Stimulated activated CD8-positive, alpha-beta memory T cell treated with anti-CD3 and anti-CD28 coated beads, Interleukin-15, amount 100 ng/mL, for 1 hour (primary cell): Measurements from ENCODE around the gene SLC17A9.
"Not testable (repeated sequence)": the region's sequence is repeated elsewhere in the genome, so short reads cannot be mapped to it uniquely, and the experiment has no call there.

Source experiments
- DNase-seq: peaks from one replicate; pipeline ENCODE4 v3.0.0-alpha.2; 2020; ENCODE audit warnings: low read depth

Gene SLC17A9

DNA sequence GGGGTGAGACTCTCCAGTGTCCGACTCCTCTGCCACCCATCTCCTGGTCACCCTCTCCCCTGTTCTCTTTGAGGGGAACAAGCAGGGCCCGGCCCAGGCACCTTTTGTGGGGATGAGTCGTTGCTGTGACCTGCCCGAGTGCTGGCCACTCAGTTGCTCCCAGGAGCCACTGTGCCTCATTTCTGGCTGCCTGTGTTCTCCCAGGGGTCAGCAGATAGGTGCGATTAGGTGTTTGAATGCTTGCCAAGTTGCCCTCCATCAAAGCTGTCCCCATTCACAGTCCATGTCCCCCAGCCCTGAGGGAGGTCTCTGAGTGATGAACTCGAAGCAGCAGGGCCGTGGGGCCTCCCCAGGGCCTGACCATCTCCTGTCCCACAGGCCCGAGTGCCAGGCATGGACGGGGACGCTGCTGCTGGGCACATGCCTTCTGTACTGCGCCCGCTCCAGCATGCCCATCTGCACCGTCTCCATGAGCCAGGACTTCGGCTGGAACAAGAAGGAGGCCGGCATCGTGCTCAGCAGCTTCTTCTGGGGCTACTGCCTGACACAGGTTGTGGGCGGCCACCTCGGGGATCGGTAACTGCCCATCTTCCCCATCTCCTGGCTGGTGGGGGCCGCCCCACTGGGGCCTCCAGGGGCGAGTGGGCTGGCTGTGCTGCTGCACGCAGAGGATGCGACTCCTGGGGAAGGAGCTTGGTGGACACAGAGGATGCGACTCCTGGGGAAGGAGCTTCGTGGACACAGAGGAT, 4.1 kb downstream of the SLC17A9 start:
- no peak for DNase-seq

DNA sequence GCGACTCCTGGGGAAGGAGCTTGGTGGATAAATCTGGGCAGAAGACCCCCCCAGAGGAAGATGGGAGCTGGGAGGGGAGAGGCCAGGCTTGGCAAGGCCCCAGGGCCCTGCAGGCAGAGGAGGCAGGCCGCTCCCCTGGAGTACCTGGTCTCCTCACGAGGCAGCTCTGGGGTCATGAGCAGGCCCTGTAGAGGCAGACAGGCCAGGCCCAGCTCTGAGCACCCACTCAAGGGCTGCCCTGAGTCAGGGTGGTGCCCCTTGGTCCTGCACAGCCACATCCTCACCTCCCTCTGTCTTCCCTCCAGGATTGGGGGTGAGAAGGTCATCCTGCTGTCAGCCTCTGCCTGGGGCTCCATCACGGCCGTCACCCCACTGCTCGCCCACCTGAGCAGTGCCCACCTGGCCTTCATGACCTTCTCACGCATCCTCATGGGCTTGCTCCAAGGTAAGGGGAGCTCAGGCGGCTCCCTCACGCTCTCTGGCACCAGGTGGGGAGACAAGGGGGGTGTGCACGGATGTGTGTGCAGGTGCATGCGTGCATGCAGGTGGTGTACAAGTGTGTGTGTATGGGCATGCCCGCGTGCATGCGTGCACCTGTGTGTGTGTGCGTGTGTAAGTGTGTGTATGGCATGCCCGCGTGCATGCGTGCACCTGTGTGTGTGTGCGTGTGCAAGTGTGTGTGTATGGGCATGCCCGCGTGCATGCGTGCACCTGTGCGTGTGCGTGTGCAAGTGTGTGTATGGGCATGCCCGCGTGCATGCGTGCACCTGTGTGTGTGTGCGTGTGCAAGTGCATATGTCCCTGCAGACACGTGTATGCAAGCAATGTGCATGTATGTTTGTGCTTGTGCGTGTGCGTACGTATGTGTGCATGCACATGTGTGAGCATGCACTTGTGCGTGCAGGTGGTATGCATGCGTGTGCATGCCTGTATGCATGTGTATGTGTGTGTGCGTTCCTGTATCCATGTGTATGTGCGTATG, 4.9 kb downstream of the SLC17A9 start:
- no peak for DNase-seq

DNA sequence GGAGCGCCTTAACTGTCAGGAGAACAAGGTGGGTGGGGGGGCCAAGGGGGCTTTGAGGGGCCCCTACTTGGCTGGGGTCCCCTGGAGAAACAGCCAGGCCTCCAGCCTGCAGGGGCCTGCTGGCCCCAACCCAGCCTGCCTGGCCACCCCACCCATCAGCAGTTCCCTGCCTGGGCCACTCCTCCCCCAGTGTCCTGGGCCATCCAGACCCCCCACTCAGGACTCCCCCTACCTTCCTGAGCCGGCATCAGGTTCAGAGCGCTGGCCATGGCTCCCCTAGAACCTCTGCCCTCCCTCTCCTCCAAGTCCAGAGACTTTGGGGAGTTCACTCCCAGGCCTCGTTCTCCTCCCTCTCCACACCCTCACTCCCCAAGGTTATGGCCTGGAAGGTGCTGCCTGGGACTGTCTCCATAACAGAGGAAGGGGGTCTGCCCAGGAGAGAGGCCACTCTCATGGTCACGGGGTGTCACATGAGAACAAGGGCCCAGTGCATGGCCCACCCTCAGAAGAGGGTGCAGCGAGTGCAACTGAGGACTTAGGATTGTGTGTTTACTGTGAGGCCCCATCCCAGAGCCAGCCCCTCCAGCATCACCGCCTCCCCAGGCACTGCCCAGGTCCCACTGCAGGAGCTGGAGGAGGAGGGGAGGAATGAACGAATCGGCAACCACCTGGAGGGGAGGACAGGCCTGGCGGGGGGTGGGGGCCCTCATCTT, 6.0 kb downstream of the SLC17A9 start:
- no peak for DNase-seq

DNA sequence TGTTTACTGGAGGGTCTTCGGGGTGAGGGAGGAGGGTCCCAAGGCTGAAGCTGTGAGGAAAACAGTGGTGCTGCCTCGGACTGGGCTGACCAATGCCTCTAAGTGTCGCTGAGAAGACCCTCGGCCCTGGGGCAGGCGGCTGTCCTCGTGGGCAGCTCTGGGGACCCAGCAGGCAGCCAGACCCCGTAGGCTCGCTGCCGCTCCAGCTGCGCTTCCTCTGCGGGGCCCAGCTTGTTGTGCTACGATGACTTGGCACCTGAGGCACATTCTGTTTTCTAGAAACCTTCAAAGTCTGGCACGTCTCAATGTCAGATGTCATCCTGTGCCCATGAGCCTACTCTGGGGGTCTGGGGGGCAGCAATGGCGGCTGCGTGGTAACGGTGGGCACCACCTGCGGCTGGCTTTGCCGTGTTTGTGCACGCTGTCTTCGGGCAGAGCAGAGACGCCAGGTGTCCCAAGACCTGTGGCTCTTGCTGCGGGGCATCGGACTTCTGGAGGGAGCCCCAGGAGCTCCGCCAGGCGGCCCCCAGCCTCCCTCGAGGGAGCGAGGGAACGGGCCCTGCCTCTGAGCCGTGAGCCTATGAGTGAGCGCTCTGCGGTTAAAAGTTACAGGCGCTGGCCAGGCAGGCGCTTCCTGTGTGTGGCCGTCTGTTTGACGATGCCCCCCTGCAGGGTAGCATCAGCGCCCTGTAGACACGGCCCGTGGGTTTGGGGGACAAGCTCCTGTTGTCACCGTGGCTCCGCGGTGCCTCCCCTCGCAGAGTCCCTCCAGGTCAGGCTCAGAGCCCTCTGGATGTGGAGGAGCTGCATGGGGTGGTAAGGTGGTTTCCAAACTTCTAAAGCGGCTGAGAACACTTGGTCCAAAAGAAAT, 6.8 kb downstream of the SLC17A9 start:
- DNase-seq: no peak

DNA sequence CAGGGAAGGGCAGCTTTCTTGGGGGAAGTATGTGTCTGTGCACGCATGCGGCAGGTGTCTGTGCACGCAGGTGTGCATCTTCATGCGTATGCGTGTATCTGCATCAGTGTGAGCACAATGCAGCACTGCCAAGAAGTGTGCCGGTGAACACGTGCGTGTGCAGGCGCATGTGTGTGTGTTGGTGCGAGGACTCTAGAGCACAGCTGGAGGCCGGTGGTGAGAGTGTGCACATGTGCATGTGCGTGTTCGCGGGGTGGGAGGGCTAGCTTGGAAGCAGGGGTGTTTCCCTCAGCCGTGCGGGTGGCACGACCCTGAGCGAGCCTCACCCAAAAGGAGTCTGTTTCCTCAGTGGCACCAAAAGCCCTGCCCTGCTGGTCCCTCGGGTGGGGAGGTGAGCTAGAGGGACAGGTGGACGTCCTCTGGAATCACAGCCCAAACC, 7.5 kb downstream of the SLC17A9 start:
- DNase-seq: no peak

DNA sequence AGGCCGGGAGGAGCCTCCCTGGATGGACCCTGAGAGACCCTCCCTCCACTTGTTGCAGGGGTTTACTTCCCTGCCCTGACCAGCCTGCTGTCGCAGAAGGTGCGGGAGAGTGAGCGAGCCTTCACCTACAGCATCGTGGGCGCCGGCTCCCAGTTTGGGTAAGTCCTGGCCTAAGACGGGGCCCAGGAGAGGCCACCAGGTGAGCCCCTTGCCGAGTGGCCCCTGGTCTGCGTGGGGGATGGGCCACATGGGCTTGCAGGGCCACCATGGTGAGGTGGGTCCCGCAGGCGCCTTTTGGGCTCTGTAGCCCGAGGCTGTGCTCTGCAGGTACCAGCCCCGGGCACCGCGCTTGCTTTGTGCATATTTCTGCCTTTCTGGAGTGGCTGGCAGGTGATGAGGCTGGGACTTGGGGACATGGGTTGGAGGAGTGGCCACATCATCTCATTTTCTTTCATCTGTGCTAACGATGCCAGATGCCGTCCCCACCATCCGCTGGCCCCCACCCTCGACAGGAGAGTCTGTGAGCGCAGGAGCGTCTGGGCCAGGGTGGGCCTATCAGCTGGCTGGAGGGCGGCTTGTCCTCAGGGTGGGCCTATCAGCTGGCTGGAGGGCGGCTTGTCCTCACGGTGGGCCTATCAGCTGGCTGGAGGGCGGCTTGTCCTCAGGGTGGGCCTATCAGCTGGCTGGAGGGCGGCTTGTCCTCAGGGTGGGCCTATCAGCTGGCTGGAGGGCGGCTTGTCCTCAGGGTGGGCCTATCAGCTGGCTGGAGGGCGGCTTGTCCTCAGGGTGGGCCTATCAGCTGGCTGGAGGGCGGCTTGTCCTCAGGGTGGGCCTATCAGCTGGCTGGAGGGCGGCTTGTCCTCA, 8.2 kb downstream of the SLC17A9 start:
- DNase-seq: not testable (repeated sequence)

DNA sequence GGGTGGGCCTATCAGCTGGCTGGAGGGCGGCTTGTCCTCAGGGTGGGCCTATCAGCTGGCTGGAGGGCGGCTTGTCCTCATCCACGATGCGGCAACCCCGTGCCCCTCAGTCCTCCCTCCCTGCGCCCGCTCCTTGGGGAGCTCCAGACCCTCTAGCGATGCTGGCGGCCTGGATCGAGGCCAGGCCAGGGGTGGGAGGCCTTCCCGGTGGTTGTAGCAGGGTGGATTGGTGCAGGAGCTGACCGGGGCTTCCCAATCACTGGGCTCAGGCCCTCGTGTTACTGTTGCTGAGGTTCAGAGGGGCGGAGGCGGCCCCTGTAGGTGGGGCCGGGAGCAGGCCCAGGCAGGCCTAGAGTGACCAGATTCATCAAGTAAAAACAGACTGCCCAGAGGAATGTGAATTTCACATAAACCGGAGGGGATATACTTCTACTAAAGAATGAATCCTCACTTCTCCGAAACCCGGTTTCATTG, 8.8 kb downstream of the SLC17A9 start:
- no peak for DNase-seq

DNA sequence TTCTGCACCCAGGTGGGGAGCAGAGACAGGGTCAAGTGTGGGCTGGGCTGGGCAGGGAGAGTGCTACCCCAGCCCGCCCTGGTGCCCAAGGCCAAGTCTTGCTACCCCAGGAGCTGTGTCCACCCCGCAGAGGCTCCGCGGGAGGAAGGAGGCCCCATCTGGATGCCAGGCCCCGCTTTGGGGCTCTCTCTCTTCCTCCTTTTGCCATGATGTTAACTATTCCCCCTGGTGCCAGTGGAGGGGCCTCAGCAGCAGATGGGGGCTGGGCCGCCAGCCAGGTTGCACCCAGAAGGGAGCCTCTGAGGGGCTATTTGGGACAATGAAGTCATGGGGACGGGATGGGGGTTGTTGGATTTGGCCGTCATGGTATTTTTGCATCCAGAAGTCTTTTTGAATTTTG, 9.3 kb downstream of the SLC17A9 start:
- no peak for DNase-seq

DNA sequence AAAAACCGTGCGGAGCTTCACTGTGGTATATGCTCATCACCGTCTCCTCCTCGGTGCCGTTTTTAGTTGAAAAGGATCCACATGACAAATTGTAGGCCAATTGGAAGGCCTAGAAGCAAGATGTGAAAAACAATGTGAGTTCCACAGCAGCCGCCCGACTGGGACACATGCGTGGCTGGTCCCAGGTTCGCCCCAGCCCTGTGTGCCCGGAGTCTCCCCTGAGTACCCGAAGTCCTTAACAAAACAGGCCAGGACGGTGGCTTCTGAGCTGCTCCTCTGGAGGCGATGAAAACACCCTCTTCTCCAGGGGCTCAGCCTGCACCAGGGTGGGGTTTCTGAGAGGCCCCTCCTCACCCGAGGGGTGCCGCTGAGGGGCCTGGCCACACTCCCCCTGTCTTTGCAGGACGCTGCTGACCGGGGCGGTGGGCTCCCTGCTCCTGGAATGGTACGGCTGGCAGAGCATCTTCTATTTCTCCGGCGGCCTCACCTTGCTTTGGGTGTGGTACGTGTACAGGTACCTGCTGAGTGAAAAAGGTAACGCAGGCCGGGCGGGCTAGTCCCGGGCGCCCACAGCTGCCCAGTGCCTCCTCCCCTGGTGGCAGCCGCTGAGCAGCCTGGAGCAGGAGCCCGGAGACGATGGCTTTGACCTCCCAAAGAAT, 9.8 kb downstream of the SLC17A9 start:
- no peak for DNase-seq

DNA sequence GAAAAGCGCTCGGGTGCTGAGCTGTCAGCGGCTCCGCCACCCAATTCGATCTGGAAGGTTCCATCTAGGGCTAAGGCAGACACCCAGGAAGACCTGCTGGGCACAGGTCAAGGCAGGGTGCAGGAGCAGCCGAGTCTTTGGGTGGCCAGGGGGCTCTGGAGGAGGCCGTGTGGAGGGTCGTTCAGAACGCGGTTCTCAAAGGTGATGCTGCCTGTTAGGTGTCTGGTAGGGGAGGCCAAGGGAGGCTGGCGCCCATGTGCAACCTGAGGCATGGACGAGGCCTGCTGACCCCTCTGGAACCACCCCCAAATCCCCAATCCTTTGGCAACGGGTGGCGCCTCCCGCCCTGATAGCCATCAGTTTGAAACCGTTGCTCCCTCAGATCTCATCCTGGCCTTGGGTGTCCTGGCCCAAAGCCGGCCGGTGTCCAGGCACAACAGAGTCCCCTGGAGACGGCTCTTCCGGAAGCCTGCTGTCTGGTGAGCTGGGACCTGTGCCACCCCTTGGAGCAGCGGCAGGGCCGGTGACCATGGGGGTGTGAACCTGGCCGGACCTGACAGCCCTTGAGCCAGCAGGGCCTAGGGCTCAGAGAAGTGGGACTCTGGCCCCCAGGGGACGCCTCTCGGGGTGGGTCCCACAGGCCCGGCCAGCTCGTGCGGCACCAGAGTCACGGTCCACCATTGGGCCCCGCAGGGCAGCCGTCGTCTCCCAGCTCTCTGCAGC, 10.5 kb downstream of the SLC17A9 start:
- no peak for DNase-seq

DNA sequence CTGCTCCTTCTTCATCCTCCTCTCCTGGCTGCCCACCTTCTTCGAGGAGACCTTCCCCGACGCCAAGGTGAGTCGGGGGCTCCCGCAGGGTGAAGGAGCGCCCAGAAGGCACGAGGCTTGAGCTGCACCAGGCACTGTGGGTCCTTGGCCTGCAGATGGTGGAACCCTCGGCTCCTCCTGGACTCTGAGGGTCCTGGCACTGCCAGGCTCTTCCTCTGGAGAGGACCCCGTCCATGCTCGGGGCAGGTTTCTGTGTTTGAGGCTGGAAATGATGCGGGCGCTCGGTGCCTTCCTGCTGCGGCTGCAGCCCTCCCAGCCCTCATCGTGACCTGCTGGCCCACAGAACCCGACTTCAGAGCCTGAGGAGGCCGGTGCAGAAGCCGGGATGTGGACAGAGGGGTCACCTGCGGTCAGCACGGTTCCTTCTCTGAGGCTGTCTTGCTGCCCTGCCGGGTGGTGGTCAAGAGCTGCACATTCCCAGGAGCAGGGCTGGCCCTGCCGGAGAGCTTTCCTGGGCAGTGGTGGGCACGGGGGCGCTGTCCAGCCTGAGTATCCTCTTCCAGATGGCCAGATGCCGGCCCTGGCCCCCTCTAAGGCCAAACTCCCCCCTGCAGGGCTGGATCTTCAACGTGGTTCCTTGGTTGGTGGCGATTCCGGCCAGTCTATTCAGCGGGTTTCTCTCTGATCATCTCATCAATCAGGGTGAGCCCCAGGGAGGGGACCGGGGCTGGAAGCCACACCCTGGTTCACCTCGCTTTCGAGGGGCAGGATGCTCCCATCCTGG, 11.3 kb downstream of the SLC17A9 start:
- DNase-seq: no peak

DNA sequence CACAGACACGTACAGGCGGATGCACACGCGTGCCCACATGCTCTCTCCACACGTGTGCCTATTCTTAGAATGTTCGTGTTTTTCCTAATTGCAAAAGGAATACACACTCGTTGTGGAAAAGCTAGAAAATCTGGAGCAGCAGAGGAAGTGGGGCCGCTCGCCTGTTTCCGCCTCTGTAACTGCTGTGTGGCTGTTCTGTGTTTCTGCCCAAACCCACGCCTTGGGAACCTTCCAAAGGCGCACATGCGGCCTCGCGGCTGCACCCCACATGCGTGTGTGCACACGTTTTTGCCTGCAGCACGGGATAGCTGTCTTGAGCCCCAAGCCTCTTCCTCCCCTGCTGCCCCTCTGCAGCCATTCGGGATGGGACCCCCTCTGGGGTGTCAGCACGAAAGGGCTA, 12.2 kb downstream of the SLC17A9 start:
- no peak for DNase-seq

DNA sequence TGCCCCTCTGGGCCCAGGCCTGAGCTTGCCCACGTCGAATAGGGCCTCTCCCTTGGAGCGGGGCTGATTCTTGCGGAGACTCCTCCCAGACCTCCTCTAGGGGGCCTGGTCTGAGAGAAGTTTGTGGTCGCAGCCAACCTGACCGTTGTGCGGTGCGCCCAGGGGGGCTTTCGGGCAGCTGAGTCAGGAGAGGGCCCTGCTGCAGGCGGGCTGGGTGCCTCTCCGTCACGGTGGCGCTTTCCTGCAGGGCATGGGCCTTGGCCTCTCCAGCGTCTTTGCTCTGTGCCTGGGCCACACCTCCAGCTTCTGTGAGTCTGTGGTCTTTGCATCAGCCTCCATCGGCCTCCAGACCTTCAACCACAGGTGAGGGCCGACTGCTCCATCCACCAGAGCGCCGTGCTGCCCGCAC, 12.9 kb downstream of the SLC17A9 start:
- no peak for DNase-seq

DNA sequence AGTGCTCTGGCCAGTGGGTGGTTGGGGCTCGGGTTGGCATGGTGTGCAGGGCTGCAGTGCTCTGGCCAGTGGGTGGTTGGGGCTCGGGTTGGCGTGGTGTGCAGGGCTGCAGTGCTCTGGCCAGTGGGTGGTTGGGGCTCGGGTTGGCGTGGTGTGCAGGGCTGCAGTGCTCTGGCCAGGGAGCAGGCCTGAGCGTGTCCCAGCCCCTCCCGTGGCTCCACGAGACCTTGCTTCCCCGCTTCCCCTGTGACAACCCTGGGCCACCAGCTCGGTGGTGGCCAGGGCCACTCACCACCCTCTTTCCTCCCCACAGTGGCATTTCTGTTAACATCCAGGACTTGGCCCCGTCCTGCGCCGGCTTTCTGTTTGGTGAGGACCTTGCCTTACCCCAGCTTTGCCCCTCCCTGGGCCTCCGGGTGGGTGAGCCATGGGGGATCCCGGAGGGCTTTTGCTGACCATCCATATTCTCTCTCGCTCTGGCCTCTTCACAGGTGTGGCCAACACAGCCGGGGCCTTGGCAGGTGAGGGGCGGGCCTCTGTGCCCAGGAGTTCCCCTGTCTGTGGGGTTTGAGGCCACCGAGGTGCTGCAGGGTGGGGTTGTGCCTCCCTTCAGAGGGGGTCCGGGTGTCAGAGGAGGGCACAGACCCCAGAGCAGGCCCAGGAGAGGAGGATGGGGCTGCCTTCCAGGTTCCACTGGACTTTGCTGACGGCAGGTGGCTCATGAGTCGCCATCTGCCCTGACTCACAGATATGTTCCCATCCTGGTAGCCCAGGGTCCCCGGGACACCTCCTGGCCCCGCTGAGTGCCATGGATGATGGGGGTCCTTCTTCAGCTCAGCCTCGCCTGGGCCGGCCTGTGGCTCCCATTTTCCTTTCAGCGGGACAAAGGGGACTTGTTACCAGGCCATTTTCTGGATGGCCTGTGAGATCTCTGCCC, 14.0 kb downstream of the SLC17A9 start:
- no peak for DNase-seq

DNA sequence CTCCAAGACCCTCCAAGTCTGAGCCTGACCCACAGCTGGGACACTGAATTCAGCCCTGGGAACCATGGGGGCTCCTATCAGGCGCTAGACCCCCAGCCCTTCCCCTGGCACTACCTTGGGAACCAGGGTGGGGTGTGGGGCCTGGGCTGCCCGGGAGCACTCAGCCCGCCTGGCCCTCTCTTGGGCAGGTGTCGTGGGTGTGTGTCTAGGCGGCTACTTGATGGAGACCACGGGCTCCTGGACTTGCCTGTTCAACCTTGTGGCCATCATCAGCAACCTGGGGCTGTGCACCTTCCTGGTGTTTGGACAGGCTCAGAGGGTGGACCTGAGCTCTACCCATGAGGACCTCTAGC, 14.6 kb downstream of the SLC17A9 start:
- no peak for DNase-seq

DNA sequence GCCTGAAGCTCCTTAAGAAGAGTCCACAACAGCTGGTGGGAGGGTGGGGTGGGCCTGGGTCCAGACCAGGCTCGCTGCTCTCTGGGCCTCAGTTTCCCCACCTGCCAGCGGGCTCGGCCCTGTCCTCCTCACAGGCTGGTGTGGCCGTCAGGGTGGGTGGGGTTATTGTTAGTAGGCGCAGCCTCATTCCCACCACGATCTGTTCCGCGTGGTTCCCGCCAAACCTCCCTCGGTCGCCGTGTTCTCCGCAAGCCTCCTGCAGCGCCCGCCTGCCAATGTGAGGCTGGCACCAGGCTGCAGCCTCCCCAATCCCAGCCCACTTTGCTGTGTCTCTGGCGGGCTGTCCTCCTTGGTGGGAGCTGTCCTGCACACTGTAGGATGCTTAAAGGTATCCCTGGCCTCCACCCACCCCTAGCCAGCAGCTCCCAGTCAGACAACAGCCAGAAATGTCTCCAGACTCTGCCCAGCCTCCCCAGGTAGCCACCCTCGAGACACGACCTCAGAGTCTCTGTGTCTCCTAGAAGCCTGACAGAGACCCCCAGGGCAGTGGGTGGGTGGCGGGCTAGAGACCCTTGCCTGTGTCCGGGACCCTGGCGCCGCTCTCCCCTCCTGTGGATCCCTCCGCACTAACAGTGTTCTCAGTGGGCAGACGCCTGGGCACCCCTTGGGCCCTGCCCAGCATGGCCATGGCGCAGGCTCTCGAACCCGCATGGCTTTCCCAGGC, 15.3 kb downstream of the SLC17A9 start:
- no peak for DNase-seq
